Measurements from ENCODE around the gene USP20.

- no peak for TF ChIP-seq HDAC6 (IDR thresholded peaks at IDR 0.05; ENCODE audit: unreplicated experiment)
- no peak for TF ChIP-seq EP300 (IDR thresholded peaks at IDR 0.05; ENCODE audit: borderline replicate concordance in 1 of 2, control insufficient read depth in 1 of 2, low read depth in 2 of 2, low read length in 2 of 2)
- TF ChIP-seq NR2C2 (IDR thresholded peaks at IDR 0.05; ENCODE audit: borderline replicate concordance, control insufficient read depth, insufficient read length, low read depth): no peak
- no peak for TF ChIP-seq CTCF (IDR thresholded peaks at IDR 0.05 in 2 of 3, conservative IDR thresholded peaks at IDR 0.05 in 1 of 3; ENCODE audit: control insufficient read depth in 2 of 3, extremely low read depth in 1 of 3, insufficient read depth in 1 of 3, low read depth in 3 of 3, low read length in 3 of 3)
- no peak for TF ChIP-seq BRCA1 (IDR thresholded peaks at IDR 0.05; ENCODE audit: low read depth, low read length)
- TF ChIP-seq POLR2AphosphoS5 (IDR thresholded peaks at IDR 0.05; ENCODE audit: low read length): no peak
- TF ChIP-seq HDGF (IDR thresholded peaks at IDR 0.05): no peak
- no peak for TF ChIP-seq PKNOX1 (IDR thresholded peaks at IDR 0.05)
- no peak for TF ChIP-seq EZH2 (IDR thresholded peaks at IDR 0.05; ENCODE audit: borderline replicate concordance, control insufficient read depth, low read depth, low read length)
Observed at GRCh38 chr9:129810788-129811187, 24.5 kb upstream of the USP20 start.
